HG03521 (cell line): ENCODE results near the gene IL1R1.
"Not testable (repeated sequence)": the region's sequence is repeated elsewhere in the genome, so short reads cannot be mapped to it uniquely, and the experiment has no call there.

Experiments
- ATAC-seq: cut with Tn5 transposase; IDR thresholded peaks from one replicate; pipeline ENCODE4 v1.9.1; 2021; ENCODE audit warnings: mild to moderate bottlenecking, moderate library complexity; ENCODE audit not compliant: unreplicated experiment

The IL1R1 gene

DNA sequence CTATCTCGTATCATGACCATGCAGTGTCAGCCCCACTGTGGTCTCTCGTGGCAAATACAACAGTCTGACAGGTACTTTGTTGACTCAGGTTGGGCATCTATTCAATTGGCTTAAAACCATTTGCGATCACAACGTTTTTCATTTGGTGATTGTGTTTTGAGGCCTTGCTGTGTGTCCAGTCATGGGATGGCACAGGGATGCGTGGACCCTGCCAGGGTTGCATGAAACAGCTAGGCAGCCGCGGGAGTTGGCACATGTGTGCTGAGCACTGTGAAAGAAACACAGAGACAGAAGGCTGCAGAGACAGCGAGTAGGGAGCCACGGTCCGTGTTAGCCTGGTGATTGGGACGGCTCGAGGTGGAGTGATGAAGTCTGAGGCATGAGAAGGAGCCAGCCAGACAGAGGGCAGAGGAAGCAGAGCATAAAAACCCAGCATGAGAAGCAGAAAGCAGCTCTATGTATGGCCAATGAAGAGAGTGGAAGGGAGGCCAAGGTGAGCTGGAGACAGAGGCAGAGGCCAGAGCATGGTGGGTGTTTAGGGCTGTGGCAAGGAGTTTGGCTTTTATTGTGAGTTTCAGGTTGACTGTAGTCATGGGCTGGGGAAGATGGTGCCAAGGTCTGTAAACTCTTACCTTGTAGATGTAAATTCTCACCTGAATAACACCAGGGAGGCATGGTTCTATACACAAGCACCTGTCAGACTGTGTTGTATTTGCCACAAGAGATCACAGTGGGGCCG, 31.8 kb upstream of the IL1R1 start:
- no peak for ATAC-seq

GRCh38 chr2:102111823-102112222, 30.7 kb upstream of the IL1R1 start:
- no peak for ATAC-seq

GRCh38 chr2:102112271-102112670, 30.3 kb upstream of the IL1R1 start:
- ATAC-seq, result no peak

- ATAC-seq, result no peak
Observed at GRCh38 chr2:102112692-102113665, 29.6 kb upstream of the IL1R1 start.

- no peak for ATAC-seq
Observed at GRCh38 chr2:102114290-102114721, 28.2 kb upstream of the IL1R1 start.

GRCh38 chr2:102114851-102115497, 27.6 kb upstream of the IL1R1 start:
- ATAC-seq, result no peak

- ATAC-seq, result no peak
Observed at GRCh38 chr2:102116630-102117471, 25.7 kb upstream of the IL1R1 start.

DNA sequence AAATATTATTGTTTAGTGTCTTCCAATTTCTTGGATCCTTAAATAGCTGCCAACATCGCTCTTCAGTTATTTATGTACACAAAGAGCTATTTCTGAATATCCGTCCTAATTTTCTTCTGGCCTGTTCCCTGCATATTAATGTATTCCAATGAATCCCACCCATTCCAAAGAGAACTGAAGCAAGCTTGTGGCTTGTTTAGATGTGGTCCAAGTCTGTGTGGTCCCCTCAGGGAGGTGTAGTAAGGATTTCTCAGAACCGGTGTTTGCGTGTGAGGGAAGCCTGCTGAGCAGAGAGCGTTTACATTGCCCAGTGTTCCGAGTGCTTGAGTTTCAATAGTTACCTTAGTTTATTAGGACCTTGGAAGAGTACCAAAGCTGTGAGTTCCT, 25.1 kb upstream of the IL1R1 start:
- no peak for ATAC-seq

DNA sequence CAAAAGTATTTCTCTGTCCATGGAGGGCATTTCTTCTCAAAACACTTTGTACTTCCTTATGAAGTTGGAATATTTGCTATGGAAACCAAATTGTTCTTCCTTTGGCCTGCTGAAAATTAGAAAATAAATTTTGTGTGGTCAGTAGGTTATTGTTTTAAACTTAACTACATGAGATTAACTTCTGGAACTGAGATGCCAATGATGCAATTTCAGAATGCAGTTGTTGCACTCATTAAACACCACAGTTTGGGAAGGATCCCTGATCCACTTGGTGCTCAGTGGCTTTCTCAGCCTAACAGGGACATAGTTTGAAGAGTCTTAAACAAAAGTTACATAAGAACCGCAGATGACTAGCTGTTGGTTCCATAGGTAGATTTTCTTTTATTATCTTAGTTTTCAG, 23.3 kb upstream of the IL1R1 start:
- ATAC-seq, result no peak

DNA sequence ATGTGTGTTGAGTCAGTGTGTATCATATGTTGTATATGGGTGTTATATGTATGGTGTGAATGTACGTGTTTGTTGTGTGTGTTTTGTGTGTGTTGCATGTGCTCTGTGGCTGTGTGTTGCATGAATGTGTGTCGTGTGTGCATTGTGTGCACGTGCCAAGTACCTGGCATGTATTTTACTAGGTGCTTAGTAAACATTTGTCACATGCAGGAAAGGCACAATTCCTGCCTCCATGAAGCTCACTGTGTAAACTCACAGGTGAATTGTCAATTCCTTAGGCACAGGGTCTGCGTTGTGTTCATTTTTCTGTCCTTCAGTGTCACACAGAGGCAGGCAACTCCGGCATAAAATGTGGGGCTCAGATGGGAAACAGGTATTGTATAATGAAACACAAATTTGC, 22.3 kb upstream of the IL1R1 start:
- ATAC-seq, result no peak

DNA sequence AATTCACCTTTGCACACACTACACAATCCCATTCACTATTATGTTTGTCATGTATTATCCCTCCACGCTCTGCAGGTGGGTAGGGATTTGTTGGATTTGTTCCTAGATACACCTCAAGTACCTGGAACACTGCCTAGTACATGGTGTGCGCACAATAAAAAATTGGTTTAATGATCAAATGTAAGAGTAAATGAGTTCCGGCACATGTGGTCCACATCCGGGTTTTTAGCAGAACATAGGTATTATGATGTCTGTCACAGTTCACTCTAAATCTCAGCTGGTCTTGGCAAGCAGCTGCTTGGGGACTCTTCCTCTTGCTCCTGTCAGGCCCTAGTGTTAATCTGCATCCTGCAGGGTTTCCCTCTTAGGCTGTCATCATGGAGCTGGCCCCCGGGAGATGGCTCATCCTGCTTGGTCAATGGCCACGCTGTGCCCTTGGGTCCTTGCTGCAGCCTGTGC, 21.8 kb upstream of the IL1R1 start:
- no peak for ATAC-seq

- no peak for ATAC-seq
Observed at GRCh38 chr2:102122115-102122514, 20.4 kb upstream of the IL1R1 start.

- ATAC-seq, result no peak
Observed at GRCh38 chr2:102122909-102123308, 19.6 kb upstream of the IL1R1 start.

GRCh38 chr2:102124421-102124820, 18.1 kb upstream of the IL1R1 start:
- ATAC-seq, result not testable (repeated sequence)

GRCh38 chr2:102126169-102126568, 16.4 kb upstream of the IL1R1 start:
- no peak for ATAC-seq

DNA sequence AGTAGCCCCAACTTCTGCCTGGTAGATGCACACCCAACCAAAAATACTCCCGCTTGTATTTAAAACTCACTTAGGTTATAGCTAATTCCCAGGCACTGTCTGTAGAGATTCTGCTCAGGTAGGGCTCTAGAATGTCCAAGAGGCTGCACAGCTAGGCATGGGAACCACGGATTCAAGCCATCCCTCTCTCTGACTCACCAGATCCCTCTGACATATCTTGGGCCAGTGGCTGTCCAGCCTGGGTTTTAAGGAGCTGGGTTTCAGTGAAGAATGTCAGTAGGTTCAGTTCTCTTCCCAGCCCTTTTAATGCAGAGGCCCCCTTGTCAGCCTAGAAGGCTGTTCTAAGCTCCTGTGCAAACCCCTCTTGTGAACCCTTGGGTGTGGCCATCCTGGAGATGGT, 15.9 kb upstream of the IL1R1 start:
- no peak for ATAC-seq

DNA sequence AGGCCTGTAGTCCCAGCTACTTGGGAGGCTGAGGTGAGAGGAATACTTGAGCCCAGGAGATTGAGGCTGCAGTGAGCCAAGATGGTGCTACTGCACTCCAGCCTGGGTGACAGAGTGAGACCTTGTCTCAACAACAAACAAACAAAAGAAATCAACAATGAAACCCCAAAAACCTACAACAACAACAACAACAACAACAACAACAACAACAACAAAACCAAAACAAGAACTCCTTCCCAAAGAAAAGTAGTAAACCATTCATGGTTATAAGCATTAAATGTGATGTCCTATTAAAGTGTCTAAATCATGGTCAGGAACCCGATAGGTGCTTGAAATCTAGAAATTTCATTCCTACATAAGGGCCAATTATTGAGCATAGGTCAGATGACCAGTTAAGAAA, 13.5 kb upstream of the IL1R1 start:
- no peak for ATAC-seq

- ATAC-seq, result no peak
Observed at GRCh38 chr2:102129951-102130646, 12.4 kb upstream of the IL1R1 start.

DNA sequence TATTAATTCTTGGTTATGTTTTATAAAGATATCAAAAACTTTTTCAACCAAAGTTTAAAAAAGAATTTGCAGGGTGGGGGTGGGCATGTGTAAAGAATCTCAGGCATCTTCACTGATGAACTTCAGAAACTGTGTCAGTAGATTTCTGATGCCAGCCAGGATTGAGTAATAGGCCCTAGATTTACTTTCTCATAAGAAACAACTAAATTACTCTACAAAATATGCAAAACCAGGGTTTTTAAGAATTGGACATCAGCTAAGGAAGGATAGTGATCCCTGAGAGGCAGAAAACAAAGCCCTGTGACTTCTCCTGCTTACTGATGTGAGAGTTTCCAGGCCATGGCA, 11.9 kb upstream of the IL1R1 start:
- ATAC-seq, result no peak

GRCh38 chr2:102131564-102131963, 11.0 kb upstream of the IL1R1 start:
- ATAC-seq, result no peak
